ENCODE data around the gene RACGAP1.

DNA sequence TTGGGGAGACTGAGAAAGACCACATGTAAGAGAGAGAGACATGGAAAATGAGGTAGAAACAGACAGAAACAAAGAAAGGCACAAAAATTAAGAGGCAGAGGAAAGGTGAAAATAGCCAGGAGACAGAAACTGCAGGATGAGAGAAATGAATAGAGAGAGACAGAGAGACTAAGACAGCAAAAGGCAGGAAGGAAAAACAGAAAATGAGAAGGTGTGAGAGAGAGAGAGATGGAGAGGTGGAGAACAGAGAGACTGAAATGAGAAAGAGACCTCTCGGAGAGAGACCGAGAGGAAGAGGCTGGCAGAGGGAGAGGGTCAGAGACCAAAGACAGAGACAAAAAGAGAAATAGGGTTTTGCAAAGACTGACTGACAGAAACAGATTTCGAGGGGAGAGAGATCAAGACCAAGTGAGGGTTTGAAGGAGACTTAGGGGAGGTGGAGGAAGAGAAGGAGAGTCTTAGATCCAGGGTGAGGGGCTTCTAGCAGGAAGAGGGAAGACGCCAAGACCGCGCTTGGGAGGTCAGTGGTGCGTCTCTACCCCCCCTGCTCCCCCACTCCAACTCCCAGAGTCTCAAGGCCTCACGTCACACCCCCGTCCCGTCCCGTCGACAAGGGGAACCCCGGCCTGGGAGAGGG lies 64.7 kb downstream of the RACGAP1 start:
- TF ChIP-seq POLR2A (IDR thresholded peaks at IDR 0.05) = no peak
- TF ChIP-seq, protein P1, sequence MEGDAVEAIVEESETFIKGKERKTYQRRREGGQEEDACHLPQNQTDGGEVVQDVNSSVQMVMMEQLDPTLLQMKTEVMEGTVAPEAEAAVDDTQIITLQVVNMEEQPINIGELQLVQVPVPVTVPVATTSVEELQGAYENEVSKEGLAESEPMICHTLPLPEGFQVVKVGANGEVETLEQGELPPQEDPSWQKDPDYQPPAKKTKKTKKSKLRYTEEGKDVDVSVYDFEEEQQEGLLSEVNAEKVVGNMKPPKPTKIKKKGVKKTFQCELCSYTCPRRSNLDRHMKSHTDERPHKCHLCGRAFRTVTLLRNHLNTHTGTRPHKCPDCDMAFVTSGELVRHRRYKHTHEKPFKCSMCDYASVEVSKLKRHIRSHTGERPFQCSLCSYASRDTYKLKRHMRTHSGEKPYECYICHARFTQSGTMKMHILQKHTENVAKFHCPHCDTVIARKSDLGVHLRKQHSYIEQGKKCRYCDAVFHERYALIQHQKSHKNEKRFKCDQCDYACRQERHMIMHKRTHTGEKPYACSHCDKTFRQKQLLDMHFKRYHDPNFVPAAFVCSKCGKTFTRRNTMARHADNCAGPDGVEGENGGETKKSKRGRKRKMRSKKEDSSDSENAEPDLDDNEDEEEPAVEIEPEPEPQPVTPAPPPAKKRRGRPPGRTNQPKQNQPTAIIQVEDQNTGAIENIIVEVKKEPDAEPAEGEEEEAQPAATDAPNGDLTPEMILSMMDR (IDR thresholded peaks at IDR 0.05) = no peak
